Heart left ventricle (tissue), 16 donors: ENCODE data around the gene RGS5. TPM values are rescaled to one million over a fixed set of nuclear protein-coding genes. Genes with fewer than 3 reads are reported as not detected.

Experiments
- ATAC-seq, 4 donors: fragments of 200-7000 bp; cut with Tn5 transposase; one replicate each; pipeline ENCODE4 v1.9.1; 2020 to 2022; ENCODE audit warnings: moderate library complexity in 4 of 4, mild to moderate bottlenecking in 3 of 4, moderate number of reproducible peaks in 1 of 4
- DNase-seq, 5 donors: peaks; one replicate each; pipeline ENCODE4 v3.0.0-alpha.2; 2020
- H3K27ac ChIP-seq, 12 donors: fragments of 200-600 bp; sonication (generic) in 4 of 12; one replicate each; pipeline versions ENCODE4 v1.5.0 to v1.8.0; 2016 to 2022; ENCODE audit warnings: mild to moderate bottlenecking in 2 of 12
- H3K27me3 ChIP-seq, 9 donors: fragments of 200-600 bp; sonication (generic) in 2 of 9; one replicate each; pipeline versions ENCODE4 v1.5.1 to v1.8.0; 2016 to 2022; ENCODE audit warnings: mild to moderate bottlenecking in 3 of 9
- H3K36me3 ChIP-seq, 9 donors: fragments of 200-600 bp; sonication (generic) in 2 of 9; one replicate each; pipeline versions ENCODE4 v1.5.0 to v1.8.0; 2018 to 2022; ENCODE audit warnings: mild to moderate bottlenecking in 2 of 9
- H3K4me1 ChIP-seq, 12 donors: fragments of 200-600 bp; sonication (generic) in 4 of 12; one replicate each; pipeline versions ENCODE4 v1.5.0 to v1.8.0; 2016 to 2022; ENCODE audit warnings: mild to moderate bottlenecking in 3 of 12
- H3K4me3 ChIP-seq, 12 donors: fragments of 200-600 bp; sonication (generic) in 4 of 12; one replicate each; pipeline versions ENCODE4 v1.5.0 to v1.8.0; 2017 to 2022; ENCODE audit warnings: mild to moderate bottlenecking in 9 of 12, moderate library complexity in 4 of 12
- H3K9me3 ChIP-seq, 12 donors: fragments of 200-600 bp; sonication (generic) in 4 of 12; one replicate each; pipeline versions ENCODE4 v1.5.0 to v1.8.0; 2016 to 2022; ENCODE audit warnings: mild to moderate bottlenecking in 1 of 12
- POLR2A ChIP-seq, 2 donors: fragments of 450-650 bp; IDR thresholded peaks; one replicate each; pipeline ENCODE4 v1.6.1; 2017; ENCODE audit warnings: antibody characterized with exemption in 2 of 2, mild to moderate bottlenecking in 2 of 2, moderate library complexity in 2 of 2
- WGBS, 4 donors: extraction: QIAGEN DNeasy Blood & Tissue Kit in 2 of 4; methylation state at CpG; one replicate each; pipeline versions ENCODE4 v1.1.5 to v1.1.7; 2013 to 2018; 5-methylcytosine and 5-hydroxymethylcytosine counted together
- intact Hi-C, 10 donors: fragments of 100-400 bp; cut with DNase I; formaldehyde crosslinking; loops; one replicate each; pipeline versions ENCODE4 v1.11.1 to v1.14.2; 2022
- polyA plus RNA-seq, 2 donors: library from polyadenylated mRNA; stranded (reverse); fragments of 200-250 nt; gene quantifications; one replicate each; pipeline ENCODE4 v1.2.3, GENCODE V29; 2013
- total RNA-seq, 9 donors: library from RNA; depleted of rRNA in 2 of 9; stranded (reverse); fragments of >200 nt in 2 of 9; fragmentation: NEBNext Ultra II Directional in 3 of 9; extraction: Animal tissue kit (Norgen Biotek cat#: 25700) in 3 of 9; gene quantifications; one replicate each; pipeline versions ENCODE4 v1.1.0 to v1.2.4, GENCODE V29; 2016 to 2023
- TF ChIP-seq, protein P1 (sequence below), 12 donors: fragments of 200-600 bp; sonication (generic) in 4 of 12; IDR thresholded peaks; one replicate each; pipeline versions ENCODE4 v1.5.0 to v1.8.0; 2018 to 2022; ENCODE audit warnings: antibody characterized with exemption in 12 of 12, mild to moderate bottlenecking in 5 of 12
- donor health status: ischemic (EF 13 %, LVEDD 7.1; RV severe dilation, severe dysfunction).
- donor health status: healthy with polysubstance abuse.
- donor health status: DM: no; HTN: yes; CAD: no.
- donor health status: DM: no; HTN: no; CAD: no.
- donor health status: ischemic (EF 25% LVEDD 6.9; RV normal size, moderate dysfunction).
- donor health status: ischemic (EF 25% LVEDD 5.7; RV mildly dilated, moderate dysfunction).
- donor health status: healthy.
- donor health status: DM: yes; HTN: yes; CAD: no.
- donor health status: ischemic (EF 35%, LVEDD 5.7; RV mildly dilated, moderate dysfunction).
- donor health status: nonischemic (EF 11% LVEDD 7.7; RV severe dilation, severe dysfunction).
- donor health status: DM: yes; HTN: yes; CAD: no.
- donor health status: PGD.
- donor health status: ischemic (EF 29% LVEDD 5.4; RV normal size, mild dysfunction).
- donor health status: nonischemic (EF 23%, LVEDD 6.1; RV moderate dilation, normal function).

RGS5 gene
- total and polyA plus RNA-seq, 11 donors = 63.3 to 439 (median 199) TPM

DNA sequence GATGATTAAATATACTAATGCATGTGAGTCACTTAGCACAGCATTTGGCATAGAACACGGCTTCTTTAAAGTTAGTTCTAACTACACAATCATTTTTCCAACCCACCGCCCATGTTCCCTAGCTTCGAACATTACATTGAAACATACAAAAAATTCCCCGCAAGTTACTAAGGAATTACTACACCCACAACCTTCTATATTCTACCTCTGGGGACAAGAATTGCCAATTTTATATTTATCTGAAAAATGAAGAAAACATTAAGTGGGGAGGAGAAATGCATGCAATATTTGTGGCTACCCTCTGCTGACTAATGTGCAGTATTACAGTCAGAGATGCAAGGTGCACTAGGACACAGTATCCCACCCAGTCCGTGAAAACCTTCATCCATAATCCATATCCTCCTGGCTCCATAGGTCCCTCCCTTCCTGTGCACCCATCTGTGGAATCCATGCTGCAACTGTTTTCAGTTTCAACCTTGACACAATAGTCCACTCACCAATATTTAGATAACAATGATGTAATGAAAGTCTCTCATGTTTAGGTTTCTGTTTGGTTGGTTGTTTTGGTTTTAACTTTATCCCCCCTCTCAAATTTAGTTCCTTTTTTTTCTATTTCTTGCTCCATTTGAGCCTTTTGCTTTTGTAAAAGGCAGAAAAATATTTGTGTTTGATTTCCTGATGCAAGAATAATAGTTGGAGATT lies 31.6 kb downstream of the RGS5 start:
- 68 to 73% (median 70%) methylated on average over 5 of the region's 5 CpGs for WGBS, 4 donors
- TF ChIP-seq POLR2A (IDR thresholded peaks at IDR 0.05) = no peak
- TF ChIP-seq, protein P1, sequence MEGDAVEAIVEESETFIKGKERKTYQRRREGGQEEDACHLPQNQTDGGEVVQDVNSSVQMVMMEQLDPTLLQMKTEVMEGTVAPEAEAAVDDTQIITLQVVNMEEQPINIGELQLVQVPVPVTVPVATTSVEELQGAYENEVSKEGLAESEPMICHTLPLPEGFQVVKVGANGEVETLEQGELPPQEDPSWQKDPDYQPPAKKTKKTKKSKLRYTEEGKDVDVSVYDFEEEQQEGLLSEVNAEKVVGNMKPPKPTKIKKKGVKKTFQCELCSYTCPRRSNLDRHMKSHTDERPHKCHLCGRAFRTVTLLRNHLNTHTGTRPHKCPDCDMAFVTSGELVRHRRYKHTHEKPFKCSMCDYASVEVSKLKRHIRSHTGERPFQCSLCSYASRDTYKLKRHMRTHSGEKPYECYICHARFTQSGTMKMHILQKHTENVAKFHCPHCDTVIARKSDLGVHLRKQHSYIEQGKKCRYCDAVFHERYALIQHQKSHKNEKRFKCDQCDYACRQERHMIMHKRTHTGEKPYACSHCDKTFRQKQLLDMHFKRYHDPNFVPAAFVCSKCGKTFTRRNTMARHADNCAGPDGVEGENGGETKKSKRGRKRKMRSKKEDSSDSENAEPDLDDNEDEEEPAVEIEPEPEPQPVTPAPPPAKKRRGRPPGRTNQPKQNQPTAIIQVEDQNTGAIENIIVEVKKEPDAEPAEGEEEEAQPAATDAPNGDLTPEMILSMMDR (IDR thresholded peaks at IDR 0.05) = peak in 11 of 12 donors; percentile 7 to 48 (median 27)
- DNase-seq (no peak), ATAC-seq (peak in 1 of 4 donors; percentile 44)
- Histone ChIP-seq H3K4me3 (peak overlapping the region in 2 of 12 donors; percentile 6 to 30), H3K36me3 (peaks cover 0 to 8% (median 0%) of the 10 kb centered on the region in 9 donors), H3K9me3 (no peaks in the 10 kb centered on the region), H3K4me1 (peaks cover 0 to 63% (median 15%) of the 10 kb centered on the region in 12 donors), H3K27me3 (no peaks in the 10 kb centered on the region), H3K27ac (peak overlapping the region in 6 of 12 donors; percentile 5 to 65 (median 32))
- intact Hi-C loops = loop anchor here in 8 of 10 donors (5.0 to 10.0 kb wide), 5 partner anchors 96 to 294 kb away; no protein-coding TSS in a partner anchor

GRCh38 chr1:163170331-163170730 lies 32.4 kb downstream of the RGS5 start:
- Histone ChIP-seq H3K4me1 (peaks cover 0 to 70% (median 16%) of the 10 kb centered on the region in 12 donors), H3K9me3 (no peaks in the 10 kb centered on the region), H3K27ac (peak overlapping the region in 7 of 12 donors; percentile 5 to 65 (median 38)), H3K36me3 (peaks cover 0 to 8% (median 0%) of the 10 kb centered on the region in 9 donors), H3K4me3 (peak overlapping the region in 1 of 12 donors; percentile 6), H3K27me3 (no peaks in the 10 kb centered on the region)
- ATAC-seq = no peak
- 76 to 88% (median 82%) methylated on average over 1 of the region's 1 CpG for WGBS, 4 donors
- no peak for DNase-seq
- intact Hi-C loops = loop anchor here in 8 of 10 donors (5.0 to 10.0 kb wide), 5 partner anchors 96 to 293 kb away; no protein-coding TSS in a partner anchor
- TF ChIP-seq, protein P1 (IDR thresholded peaks at IDR 0.05) = no peak
- TF ChIP-seq POLR2A (IDR thresholded peaks at IDR 0.05) = no peak

- 71 to 76% (median 75%) methylated on average over 1 of the region's 1 CpG for WGBS, 4 donors
- peaks cover 0 to 71% (median 13%) of the 10 kb centered on the region in 12 donors for H3K4me1 ChIP-seq
- ATAC-seq (no peak), DNase-seq (no peak)
- no peaks in the 10 kb centered on the region for H3K27me3 ChIP-seq
- no peak overlapping the region for H3K4me3 ChIP-seq
- no peaks in the 10 kb centered on the region for H3K9me3 ChIP-seq
- H3K27ac ChIP-seq = peak overlapping the region in 1 of 12 donors; percentile 65
- no peak for TF ChIP-seq POLR2A (IDR thresholded peaks at IDR 0.05)
- TF ChIP-seq, protein P1 (IDR thresholded peaks at IDR 0.05) = no peak
- intact Hi-C loops = loop anchor here in 1 of 10 donors (10.0 kb wide), 1 partner anchor 65 kb away; no protein-coding TSS in a partner anchor
- peaks cover 0 to 8% (median 0%) of the 10 kb centered on the region in 9 donors for H3K36me3 ChIP-seq
Measured at GRCh38 chr1:163169553-163169952, 33.2 kb downstream of the RGS5 start.

DNA sequence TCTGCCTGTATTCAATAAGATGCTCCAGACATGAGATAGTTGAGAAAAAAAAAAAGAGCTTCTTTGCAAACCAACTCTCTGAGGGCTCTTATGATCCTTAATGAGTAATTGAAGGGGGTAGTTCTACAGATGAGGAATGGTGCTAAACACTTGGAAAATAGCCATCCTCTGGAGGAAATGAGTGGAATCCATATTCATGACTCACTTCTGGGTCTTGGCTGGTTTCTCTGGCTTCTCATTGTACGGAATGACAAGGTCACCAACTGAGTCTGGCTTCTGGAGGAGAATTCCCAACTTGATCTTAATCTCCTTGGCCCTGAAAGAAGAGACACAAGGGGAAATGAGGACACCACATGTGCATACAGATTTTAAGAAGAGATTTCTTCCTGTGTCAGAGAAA lies 34.7 kb downstream of the RGS5 start:
- H3K4me3 ChIP-seq = no peak overlapping the region
- H3K9me3 ChIP-seq = no peaks in the 10 kb centered on the region
- ATAC-seq = peak in 3 of 4 donors; percentile 81 to 88 (median 84)
- H3K27me3 ChIP-seq = no peaks in the 10 kb centered on the region
- WGBS, 4 donors = 12 to 38% (median 24%) methylated on average over 1 of the region's 1 CpG
- H3K27ac ChIP-seq = peak overlapping the region in 8 of 12 donors; percentile 35 to 73 (median 44)
- peak in 3 of 5 donors; percentile 25 to 35 (median 34) for DNase-seq
- H3K36me3 ChIP-seq = peaks cover 0 to 8% (median 0%) of the 10 kb centered on the region in 9 donors
- intact Hi-C loops = loop anchor here in 1 of 10 donors (10.0 kb wide), 1 partner anchor 63 kb away; no protein-coding TSS in a partner anchor
- no peak for TF ChIP-seq POLR2A (IDR thresholded peaks at IDR 0.05)
- TF ChIP-seq, protein P1 (IDR thresholded peaks at IDR 0.05) = no peak
- H3K4me1 ChIP-seq = peaks cover 0 to 63% (median 13%) of the 10 kb centered on the region in 12 donors
